Right renal pelvis (tissue), 4 donors: ENCODE data around the gene PLCG1. TPM values are rescaled to one million over a fixed set of nuclear protein-coding genes. Genes with fewer than 3 reads are reported as not detected.
A peak's percentile ranks its signal among the peaks of the same experiment; 100 is the strongest.
"Not testable (repeated sequence)": the region's sequence is repeated elsewhere in the genome, so short reads cannot be mapped to it uniquely, and the experiment has no call there.

Experiments
- DNase-seq, 4 donors: peaks; one replicate each; pipeline ENCODE4 v3.0.0-alpha.2; 2013; ENCODE audit warnings: low read depth in 4 of 4, low spot score in 3 of 4, missing footprints in 1 of 4
- polyA plus RNA-seq, 4 donors: library from polyadenylated mRNA; unstranded; fragments of 120-200 nt; gene quantifications; one replicate each; pipeline ENCODE4 v1.2.1, GENCODE V29; 2013; ENCODE audit not compliant: insufficient read length in 4 of 4

PLCG1 gene
- polyA plus RNA-seq, 4 donors: 122 to 150 (median 133) TPM

DNA sequence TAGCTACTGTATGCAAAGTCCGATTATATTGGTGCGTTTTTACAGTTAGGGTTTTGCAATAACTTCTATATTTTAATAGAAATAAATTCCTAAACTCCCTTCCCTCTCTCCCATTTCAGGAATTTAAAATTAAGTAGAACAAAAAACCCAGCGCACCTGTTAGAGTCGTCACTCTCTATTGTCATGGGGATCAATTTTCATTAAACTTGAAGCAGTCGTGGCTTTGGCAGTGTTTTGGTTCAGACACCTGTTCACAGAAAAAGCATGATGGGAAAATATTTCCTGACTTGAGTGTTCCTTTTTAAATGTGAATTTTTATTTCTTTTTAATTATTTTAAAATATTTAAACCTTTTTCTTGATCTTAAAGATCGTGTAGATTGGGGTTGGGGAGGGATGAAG lies 13.7 kb upstream of the PLCG1 start:
- DNase-seq: no peak

- DNase-seq: no peak
These were observed 12.8 kb upstream of the PLCG1 start for GRCh38 chr20:41124451-41125094.

- no peak for DNase-seq
These were observed 11.5 kb upstream of the PLCG1 start for GRCh38 chr20:41125530-41126457.

DNA sequence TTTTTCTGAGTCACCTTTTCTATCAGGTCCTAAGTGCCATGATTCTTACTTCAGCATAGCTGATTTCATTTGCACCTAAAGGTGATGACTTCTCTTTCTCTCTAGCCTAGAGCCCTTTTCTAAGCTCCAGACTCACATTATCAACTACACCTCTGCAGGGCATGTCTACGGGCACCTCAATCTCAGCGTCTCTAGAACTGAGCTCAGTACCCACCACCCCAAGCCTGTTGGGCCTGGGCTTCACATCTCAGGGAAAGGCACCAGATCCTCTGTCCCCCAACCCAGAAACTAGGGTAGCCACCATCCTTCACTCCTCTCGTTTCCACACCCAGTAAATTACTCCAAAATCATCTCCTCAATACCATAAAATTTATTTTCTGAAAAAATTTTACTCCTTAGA lies 10.6 kb upstream of the PLCG1 start:
- DNase-seq: no peak

GRCh38 chr20:41128317-41128716 lies 9.0 kb upstream of the PLCG1 start:
- not testable (repeated sequence) for DNase-seq

DNA sequence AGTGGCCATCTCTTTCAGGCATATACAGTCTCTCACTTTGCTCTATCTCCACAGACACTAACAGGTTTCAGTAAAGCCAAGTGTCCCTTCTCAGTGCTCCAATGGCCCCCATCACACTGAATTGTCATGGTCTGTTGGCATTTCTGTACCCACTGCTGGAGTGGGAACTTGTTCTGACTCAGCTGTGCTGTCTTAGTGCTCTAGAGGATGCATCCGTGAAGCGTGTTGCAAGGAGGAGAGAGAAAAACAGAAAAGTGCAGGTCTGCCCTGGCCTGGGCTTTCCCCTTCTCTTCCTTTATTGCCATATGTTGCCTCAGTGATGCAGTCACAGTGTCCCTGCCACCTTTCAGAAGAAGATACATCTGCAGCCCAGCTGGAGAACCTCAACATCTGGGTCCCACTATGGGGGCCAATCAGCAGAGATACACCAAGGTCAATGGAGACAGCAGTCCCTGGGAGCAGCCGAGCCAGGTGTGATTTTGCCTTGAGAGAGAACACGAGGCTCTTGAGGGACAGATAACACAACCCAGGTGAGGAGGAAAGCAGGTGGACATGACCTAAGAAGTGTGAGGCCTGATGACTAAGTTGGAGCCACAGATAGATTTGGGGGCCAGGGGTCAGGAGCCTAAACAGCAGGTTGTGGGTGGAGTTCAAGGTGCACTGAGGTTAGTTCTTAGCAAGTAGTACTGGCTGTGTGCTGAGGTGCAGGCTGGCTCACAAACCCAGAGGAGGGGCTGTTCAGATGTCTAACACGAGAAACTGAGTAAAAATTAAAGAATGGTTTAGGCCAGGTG lies 5.6 kb upstream of the PLCG1 start:
- no peak for DNase-seq

- not testable (repeated sequence) for DNase-seq
These were observed 5.0 kb upstream of the PLCG1 start for GRCh38 chr20:41132388-41132775.

DNA sequence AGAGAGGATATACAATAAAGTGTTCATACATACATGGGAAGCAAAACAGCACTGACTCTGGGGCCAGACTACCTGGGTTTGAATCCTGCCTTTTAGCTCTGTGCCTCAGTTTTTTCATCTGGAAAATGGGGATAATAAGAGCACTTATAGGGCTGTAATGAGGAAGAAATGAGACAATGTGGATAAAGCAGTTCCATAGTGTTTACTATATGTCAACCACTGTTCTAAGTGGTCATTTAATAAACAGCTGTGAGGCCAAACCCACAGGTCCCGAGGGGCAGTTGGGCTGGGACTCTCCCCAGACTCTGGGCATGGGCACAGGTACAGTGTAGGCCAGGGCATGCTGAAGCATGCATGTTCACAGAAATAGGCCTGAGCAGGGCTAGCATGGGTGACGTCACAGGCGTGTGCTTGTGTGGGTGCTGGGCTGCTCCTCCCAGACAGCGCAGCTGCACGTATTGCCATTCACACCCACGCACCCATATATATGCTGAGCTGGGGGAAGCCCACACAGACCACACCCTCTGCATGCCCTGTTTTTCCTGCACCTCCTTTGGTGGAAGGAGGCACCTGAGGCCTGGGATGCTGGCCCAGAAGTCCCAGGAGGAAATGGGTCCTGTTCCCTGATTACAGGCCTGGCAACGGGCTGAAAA lies 3.5 kb upstream of the PLCG1 start:
- DNase-seq: no peak

DNA sequence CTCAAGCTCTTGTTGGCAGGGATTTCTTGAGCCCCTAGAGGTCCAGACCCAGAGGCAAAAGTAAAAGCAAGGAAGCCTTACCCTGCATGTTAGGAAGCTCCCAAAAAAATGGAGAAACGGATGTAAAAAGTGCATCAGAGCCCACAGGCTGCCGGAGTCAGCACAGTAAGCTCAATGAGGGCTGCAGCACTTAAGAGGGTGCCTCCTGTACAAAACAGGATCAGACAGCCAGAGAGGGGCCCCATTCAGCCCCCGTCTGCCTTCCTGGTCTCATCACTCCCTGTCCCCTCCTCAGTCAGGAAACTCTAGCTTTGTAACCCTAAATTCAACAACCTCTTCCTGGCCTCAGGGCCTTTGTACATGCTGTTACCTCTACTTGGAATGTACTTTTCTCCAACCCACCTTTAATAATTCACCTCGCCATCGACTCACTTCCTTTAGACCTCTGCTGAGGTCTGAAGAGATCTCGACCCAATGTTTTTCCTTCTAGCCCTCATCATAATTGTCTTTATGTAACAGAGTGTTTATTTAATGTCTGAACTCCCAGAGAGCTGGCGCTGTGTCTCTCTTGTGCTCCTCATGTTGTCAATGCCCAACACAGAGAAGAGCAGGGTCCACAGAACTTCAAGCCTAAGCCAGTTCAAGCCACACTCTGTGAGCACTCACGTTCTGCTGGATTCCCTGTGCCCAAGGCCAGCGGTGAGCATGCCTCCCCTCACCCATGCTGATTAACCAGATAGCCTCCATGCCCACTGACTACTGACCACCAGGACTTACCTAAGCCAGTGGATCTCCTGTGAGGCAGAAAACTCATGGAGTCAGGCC lies 2.8 kb upstream of the PLCG1 start:
- DNase-seq: no peak

GRCh38 chr20:41135187-41135887 lies 2.0 kb upstream of the PLCG1 start:
- DNase-seq: no peak

DNA sequence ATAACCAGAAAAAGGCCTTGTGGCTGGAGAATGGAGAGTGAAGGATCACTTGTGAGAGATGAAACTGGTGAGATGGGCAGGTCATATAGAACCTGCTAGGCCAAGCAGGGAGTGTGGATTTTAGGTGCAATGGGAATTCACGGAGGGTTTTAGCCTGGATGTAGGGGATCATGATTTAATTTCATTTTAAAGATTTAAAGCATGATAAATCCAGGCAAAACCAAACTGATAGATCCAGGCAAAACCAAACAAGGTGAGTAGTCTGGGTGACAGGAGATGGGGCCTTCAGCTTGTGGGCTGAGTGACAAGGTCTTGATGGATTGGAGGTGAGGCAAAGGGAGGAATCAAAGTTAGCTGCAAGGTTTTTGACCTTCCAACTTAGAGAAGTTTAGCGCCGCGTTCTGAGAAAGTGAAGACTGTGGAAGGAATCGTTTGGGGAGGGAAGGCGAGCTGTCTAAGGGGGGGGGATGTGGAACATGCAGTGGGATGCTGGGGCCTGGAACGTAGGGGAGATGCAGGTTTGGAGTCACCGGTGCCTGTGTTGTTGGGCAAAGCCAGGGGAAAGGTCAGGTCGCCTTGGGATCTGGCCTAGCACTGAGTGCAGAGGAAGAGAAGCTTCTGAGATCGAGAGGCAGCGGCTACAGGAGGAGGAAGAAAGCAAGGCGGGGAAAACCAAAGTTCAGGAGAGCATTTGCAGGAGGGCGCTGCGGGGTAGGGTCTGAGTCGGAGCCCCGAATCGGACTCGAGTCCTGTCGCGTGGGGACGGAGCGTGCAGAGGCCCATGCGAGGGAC lies 1.3 kb upstream of the PLCG1 start:
- no peak for DNase-seq

GRCh38 chr20:41137614-41138474 lies 501 bp downstream of the PLCG1 start:
- peak; percentile 56 to 74 (median 70) for DNase-seq

DNA sequence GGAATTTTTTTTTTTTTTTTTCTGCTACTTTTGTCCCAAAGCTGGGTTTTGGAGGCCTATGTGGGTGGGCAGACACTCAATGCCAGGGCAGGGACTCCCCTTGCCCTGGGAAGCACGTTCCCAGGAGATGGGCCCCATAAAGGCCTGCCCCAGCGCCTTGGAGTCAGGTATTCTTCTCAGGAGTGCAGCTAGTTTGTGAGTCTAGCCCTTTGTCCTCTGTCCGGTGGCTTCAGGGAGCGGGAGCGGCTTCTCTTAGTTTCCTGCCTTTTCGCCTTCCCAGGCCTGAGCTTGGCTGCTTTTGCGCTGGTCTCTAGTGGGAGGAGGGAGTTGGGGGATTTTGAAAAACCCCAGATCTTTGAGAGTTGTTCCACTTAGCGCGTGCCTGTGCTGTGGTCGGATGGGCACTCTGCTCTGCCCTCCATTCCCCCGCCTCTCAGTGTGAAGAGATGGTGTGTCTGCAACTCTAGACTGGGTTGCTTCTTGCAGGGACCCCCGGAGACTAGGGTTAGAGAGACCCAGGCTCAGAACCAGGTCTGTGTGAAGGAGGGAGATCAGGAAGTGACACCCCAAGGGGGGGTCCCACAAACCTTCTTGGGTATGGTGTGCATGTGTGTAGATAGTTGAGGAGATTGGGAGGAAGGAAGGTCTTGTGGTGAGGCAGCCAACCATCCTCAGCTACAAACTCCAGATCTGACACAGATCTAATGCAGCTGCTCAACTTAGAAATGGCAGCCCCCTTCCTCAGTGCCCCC lies 1.3 kb downstream of the PLCG1 start:
- no peak for DNase-seq

GRCh38 chr20:41139227-41140093 lies 2.1 kb downstream of the PLCG1 start:
- no peak for DNase-seq

DNA sequence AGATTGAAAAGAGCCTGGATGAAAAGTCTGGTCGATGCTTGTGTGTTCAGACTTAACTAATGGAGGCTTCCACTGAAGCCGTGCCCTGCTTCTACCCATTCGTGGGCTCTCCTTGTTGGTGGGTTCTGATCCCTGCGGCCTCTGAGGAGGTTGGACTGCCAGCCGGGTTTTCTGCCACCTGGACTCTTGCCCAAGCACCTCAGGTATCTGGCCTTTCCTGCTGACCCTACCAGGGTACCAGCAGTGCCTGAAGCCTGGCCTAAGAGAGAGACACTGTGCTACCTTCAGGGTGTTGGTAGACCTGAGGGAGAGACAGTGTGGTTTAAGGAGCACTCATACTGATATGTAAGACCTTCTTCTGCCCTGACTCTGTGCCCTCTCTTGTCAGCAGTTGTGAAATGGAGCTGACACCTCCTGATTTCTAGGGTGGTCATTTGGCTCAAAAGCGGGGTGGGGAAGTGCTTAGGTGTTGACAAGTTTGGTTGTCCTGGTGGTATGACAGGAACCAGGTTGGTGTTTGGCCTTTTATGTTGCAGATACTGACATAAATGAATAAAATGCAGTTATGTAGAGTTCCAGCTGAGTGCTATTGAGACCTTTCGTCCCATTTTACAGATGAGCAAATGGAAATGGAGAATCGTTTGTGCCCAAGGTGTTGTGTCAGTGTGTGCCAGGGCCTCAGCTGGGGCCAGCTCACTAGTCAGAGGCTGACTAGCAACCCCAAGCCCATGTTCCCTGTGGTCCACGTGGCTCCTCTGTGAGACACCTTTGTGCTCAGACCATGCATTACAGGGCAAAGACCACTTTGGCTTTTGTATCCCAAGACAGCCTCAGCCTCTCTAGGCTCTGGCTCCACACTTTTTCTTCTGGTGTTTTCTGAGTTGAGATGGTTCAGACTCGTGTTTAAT lies 3.1 kb downstream of the PLCG1 start:
- no peak for DNase-seq
